Measurements from ENCODE around the gene HSD17B8. TPM values are rescaled to one million over a fixed set of nuclear protein-coding genes. Genes with fewer than 3 reads are reported as not detected.

The HSD17B8 gene
- total RNA-seq, 1 experiment from 2014 or later: 4.2 TPM

- Histone ChIP-seq H4K20me1 (ENCODE audit: low read length) (no peaks in the 10 kb centered on the region), H3K9ac (ENCODE audit: low read length) (no peak overlapping the region), H3K4me2 (ENCODE audit: low read length) (no peak overlapping the region), H3K4me3 (ENCODE audit: low read length) (no peak overlapping the region), H2AFZ (ENCODE audit: low read length) (no peak overlapping the region), H3F3A (ENCODE audit: low read length, unreplicated experiment) (no peaks in the 10 kb centered on the region), H3K9me2 (replicated peaks; ENCODE audit: low read length) (no peaks in the 10 kb centered on the region), H3K4me1 (ENCODE audit: insufficient read depth, low read length) (peaks cover 8% of the 10 kb centered on the region), H3K27ac (ENCODE audit: low read length) (no peak overlapping the region), H3K36me3 (ENCODE audit: low read depth, low read length) (no peaks in the 10 kb centered on the region), H3K27me3 (ENCODE audit: low read length) (no peaks in the 10 kb centered on the region), H3K79me2 (ENCODE audit: low read length) (no peaks in the 10 kb centered on the region), H3K9me3 (ENCODE audit: low read length) (no peaks in the 10 kb centered on the region)
- CTCF ChIA-PET: no interaction called here
- no TSS peak for BruUV-seq (replicated peaks)
- TF ChIP-seq EZH2phosphoT487 (IDR thresholded peaks at IDR 0.05; ENCODE audit: borderline replicate concordance, low read length) (no peak), EZH2 (IDR thresholded peaks at IDR 0.05; ENCODE audit: low read length, unreplicated experiment) (no peak), CTCF (conservative IDR thresholded peaks at IDR 0.05; ENCODE audit: low read depth, low read length) (no peak)
- ATAC-seq (no peak), DNase-seq (no peak)
- intact Hi-C loops (cut with micrococcal nuclease): no loop called here
- POLR2A ChIA-PET (ENCODE audit: unreplicated experiment): no interaction called here
Measured at GRCh38 chr6:33166363-33166762, 38.1 kb upstream of the HSD17B8 start.

- intact Hi-C loops (cut with micrococcal nuclease): no loop called here
- TF ChIP-seq EZH2 (IDR thresholded peaks at IDR 0.05; ENCODE audit: low read length, unreplicated experiment) (no peak), CTCF (conservative IDR thresholded peaks at IDR 0.05; ENCODE audit: low read depth, low read length) (no peak), EZH2phosphoT487 (IDR thresholded peaks at IDR 0.05; ENCODE audit: borderline replicate concordance, low read length) (no peak)
- Histone ChIP-seq H3K79me2 (ENCODE audit: low read length) (no peaks in the 10 kb centered on the region), H3K9ac (ENCODE audit: low read length) (no peak overlapping the region), H3K9me2 (replicated peaks; ENCODE audit: low read length) (no peaks in the 10 kb centered on the region), H3K27me3 (ENCODE audit: low read length) (no peaks in the 10 kb centered on the region), H3K36me3 (ENCODE audit: low read depth, low read length) (no peaks in the 10 kb centered on the region), H2AFZ (ENCODE audit: low read length) (no peak overlapping the region), H3K9me3 (ENCODE audit: low read length) (no peaks in the 10 kb centered on the region), H3K4me1 (ENCODE audit: insufficient read depth, low read length) (peaks cover 6% of the 10 kb centered on the region), H3K27ac (ENCODE audit: low read length) (no peak overlapping the region), H3F3A (ENCODE audit: low read length, unreplicated experiment) (no peaks in the 10 kb centered on the region), H3K4me3 (ENCODE audit: low read length) (no peak overlapping the region), H3K4me2 (ENCODE audit: low read length) (no peak overlapping the region), H4K20me1 (ENCODE audit: low read length) (no peaks in the 10 kb centered on the region)
- ATAC-seq (no peak), DNase-seq (no peak)
- CTCF ChIA-PET: no interaction called here
- POLR2A ChIA-PET (ENCODE audit: unreplicated experiment): no interaction called here
- BruUV-seq (replicated peaks): no TSS peak
Measured at GRCh38 chr6:33166811-33167210, 37.6 kb upstream of the HSD17B8 start.

GRCh38 chr6:33167374-33168283 is 36.8 kb upstream of the HSD17B8 start:
- no peak overlapping the region for H3K4me2 ChIP-seq (ENCODE audit: low read length)
- no TSS peak for BruUV-seq (replicated peaks)
- no peaks in the 10 kb centered on the region for H3K27me3 ChIP-seq (ENCODE audit: low read length)
- H3K9ac ChIP-seq (ENCODE audit: low read length): no peak overlapping the region
- H2AFZ ChIP-seq (ENCODE audit: low read length): no peak overlapping the region
- TF ChIP-seq EZH2phosphoT487 (IDR thresholded peaks at IDR 0.05; ENCODE audit: borderline replicate concordance, low read length) (no peak), EZH2 (IDR thresholded peaks at IDR 0.05; ENCODE audit: low read length, unreplicated experiment) (no peak), CTCF (conservative IDR thresholded peaks at IDR 0.05; ENCODE audit: low read depth, low read length) (no peak)
- CTCF ChIA-PET: no interaction called here
- no peaks in the 10 kb centered on the region for H3K9me3 ChIP-seq (ENCODE audit: low read length)
- H3K4me3 ChIP-seq (ENCODE audit: low read length): no peak overlapping the region
- no peaks in the 10 kb centered on the region for H3K9me2 ChIP-seq (replicated peaks; ENCODE audit: low read length)
- POLR2A ChIA-PET (ENCODE audit: unreplicated experiment): no interaction called here
- H3K79me2 ChIP-seq (ENCODE audit: low read length): no peaks in the 10 kb centered on the region
- no peak for ATAC-seq
- H3F3A ChIP-seq (ENCODE audit: low read length, unreplicated experiment): no peaks in the 10 kb centered on the region
- DNase-seq: no peak
- no peaks in the 10 kb centered on the region for H3K4me1 ChIP-seq (ENCODE audit: insufficient read depth, low read length)
- H4K20me1 ChIP-seq (ENCODE audit: low read length): no peaks in the 10 kb centered on the region
- no peaks in the 10 kb centered on the region for H3K36me3 ChIP-seq (ENCODE audit: low read depth, low read length)
- H3K27ac ChIP-seq (ENCODE audit: low read length): no peak overlapping the region
- intact Hi-C loops (cut with micrococcal nuclease): no loop called here

All from PC-3 (cell line).